ENCODE data around the gene GGT6. TPM values are rescaled to one million over a fixed set of nuclear protein-coding genes. Genes with fewer than 3 reads are reported as not detected.

The GGT6 gene
- not detected in 2 replicates for total RNA-seq

GRCh38 chr17:4560421-4560820 lies at the start of gene GGT6:
TSS of gene GGT6 (minus strand) at chr17:4560577. CDS start at chr17:4560521, 56 bp downstream.
- Histone ChIP-seq H4K20me1 (ENCODE audit: insufficient read depth, low read length) (no peaks in the 10 kb centered on the region), H3K4me3 (ENCODE audit: insufficient read depth, low read length) (no peak within 1 kb of the TSS), H3K27me3 (ENCODE audit: insufficient read depth, low read length) (no peaks in the 10 kb centered on the region), H3K36me3 (ENCODE audit: insufficient read depth, low read length) (no peaks in the 10 kb centered on the region), H3K27ac (ENCODE audit: low read depth, low read length) (no peak within 1 kb of the TSS), H2AFZ (ENCODE audit: low read length) (no peak within 1 kb of the TSS), H3K4me2 (ENCODE audit: insufficient read depth, low read length) (no peak within 1 kb of the TSS), H3K79me2 (ENCODE audit: insufficient read depth, low read length) (peaks cover 3% of the 10 kb centered on the region), H3K9me3 (ENCODE audit: low read depth, low read length) (no peaks in the 10 kb centered on the region), H3K4me1 (ENCODE audit: insufficient read depth, low read length) (peaks cover 12% of the 10 kb centered on the region)
- TF ChIP-seq, protein P1, sequence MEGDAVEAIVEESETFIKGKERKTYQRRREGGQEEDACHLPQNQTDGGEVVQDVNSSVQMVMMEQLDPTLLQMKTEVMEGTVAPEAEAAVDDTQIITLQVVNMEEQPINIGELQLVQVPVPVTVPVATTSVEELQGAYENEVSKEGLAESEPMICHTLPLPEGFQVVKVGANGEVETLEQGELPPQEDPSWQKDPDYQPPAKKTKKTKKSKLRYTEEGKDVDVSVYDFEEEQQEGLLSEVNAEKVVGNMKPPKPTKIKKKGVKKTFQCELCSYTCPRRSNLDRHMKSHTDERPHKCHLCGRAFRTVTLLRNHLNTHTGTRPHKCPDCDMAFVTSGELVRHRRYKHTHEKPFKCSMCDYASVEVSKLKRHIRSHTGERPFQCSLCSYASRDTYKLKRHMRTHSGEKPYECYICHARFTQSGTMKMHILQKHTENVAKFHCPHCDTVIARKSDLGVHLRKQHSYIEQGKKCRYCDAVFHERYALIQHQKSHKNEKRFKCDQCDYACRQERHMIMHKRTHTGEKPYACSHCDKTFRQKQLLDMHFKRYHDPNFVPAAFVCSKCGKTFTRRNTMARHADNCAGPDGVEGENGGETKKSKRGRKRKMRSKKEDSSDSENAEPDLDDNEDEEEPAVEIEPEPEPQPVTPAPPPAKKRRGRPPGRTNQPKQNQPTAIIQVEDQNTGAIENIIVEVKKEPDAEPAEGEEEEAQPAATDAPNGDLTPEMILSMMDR (IDR thresholded peaks at IDR 0.05; ENCODE audit: extremely low read depth, low read depth, low read length) = no peak
- peak; percentile 46 for DNase-seq (ENCODE audit: insufficient read length, low spot score, missing footprints)

DNA sequence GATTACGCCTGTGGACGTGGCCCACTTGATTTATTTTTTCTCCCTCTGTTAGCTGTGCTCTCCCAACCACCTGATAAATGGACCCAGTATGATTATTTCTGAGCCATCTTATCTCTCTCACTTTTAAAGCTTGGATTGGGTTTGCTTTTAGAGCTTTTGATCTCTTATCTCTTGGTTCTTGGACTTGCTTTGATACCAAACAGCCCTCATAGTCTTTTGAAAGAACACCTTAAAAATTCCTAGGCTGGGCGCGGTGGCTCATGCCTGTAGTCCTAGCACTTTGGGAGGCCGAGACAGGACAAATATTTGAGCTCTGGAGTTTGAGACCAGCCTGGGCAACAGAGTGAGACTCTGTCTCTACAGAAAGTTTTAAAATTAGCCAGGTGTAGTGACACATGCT lies 49.8 kb upstream of the GGT6 start:
- H3K4me3 ChIP-seq (ENCODE audit: insufficient read depth, low read length) = no peak overlapping the region
- TF ChIP-seq, protein P1 (IDR thresholded peaks at IDR 0.05; ENCODE audit: extremely low read depth, low read depth, low read length) = no peak
- H3K9me3 ChIP-seq (ENCODE audit: low read depth, low read length) = no peaks in the 10 kb centered on the region
- no peaks in the 10 kb centered on the region for H3K36me3 ChIP-seq (ENCODE audit: insufficient read depth, low read length)
- peak; percentile 59 for DNase-seq (ENCODE audit: insufficient read length, low spot score, missing footprints)
- peaks cover 23% of the 10 kb centered on the region for H3K27me3 ChIP-seq (ENCODE audit: insufficient read depth, low read length)
- H3K4me2 ChIP-seq (ENCODE audit: insufficient read depth, low read length) = no peak overlapping the region
- H4K20me1 ChIP-seq (ENCODE audit: insufficient read depth, low read length) = no peaks in the 10 kb centered on the region
- H3K79me2 ChIP-seq (ENCODE audit: insufficient read depth, low read length) = no peaks in the 10 kb centered on the region
- H3K4me1 ChIP-seq (ENCODE audit: insufficient read depth, low read length) = peaks cover 8% of the 10 kb centered on the region
- H3K27ac ChIP-seq (ENCODE audit: low read depth, low read length) = no peak overlapping the region
- no peak overlapping the region for H2AFZ ChIP-seq (ENCODE audit: low read length)

GRCh38 chr17:4609761-4610160 lies 49.4 kb upstream of the GGT6 start:
- H3K27me3 ChIP-seq (ENCODE audit: insufficient read depth, low read length) = peaks cover 23% of the 10 kb centered on the region
- no peak overlapping the region for H3K4me2 ChIP-seq (ENCODE audit: insufficient read depth, low read length)
- H3K4me1 ChIP-seq (ENCODE audit: insufficient read depth, low read length) = peaks cover 8% of the 10 kb centered on the region
- H3K79me2 ChIP-seq (ENCODE audit: insufficient read depth, low read length) = no peaks in the 10 kb centered on the region
- DNase-seq (ENCODE audit: insufficient read length, low spot score, missing footprints) = no peak
- no peak overlapping the region for H3K4me3 ChIP-seq (ENCODE audit: insufficient read depth, low read length)
- no peaks in the 10 kb centered on the region for H3K9me3 ChIP-seq (ENCODE audit: low read depth, low read length)
- no peak overlapping the region for H2AFZ ChIP-seq (ENCODE audit: low read length)
- no peak overlapping the region for H3K27ac ChIP-seq (ENCODE audit: low read depth, low read length)
- no peaks in the 10 kb centered on the region for H3K36me3 ChIP-seq (ENCODE audit: insufficient read depth, low read length)
- TF ChIP-seq, protein P1 (IDR thresholded peaks at IDR 0.05; ENCODE audit: extremely low read depth, low read depth, low read length) = no peak
- no peaks in the 10 kb centered on the region for H4K20me1 ChIP-seq (ENCODE audit: insufficient read depth, low read length)

DNA sequence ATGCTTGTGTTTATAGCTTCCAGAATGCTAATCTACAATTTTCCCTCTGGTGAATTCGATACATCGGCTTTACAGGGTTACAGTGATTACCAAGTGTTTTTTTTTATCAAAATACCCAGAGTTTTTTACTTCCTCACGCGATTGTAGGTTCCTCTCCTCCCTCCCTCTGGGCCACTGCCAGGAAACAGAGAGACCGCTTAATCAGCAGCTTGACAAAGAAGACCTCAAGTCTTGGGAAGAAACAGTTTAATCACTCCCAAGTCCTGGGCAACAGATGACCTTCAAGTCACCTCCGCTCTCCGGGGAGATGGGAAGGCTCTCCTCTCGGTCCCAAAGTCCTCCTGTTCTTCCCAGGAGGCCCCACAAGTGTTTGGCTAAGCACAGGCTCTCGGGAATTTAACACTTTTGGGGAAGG lies 47.4 kb upstream of the GGT6 start:
- Histone ChIP-seq H2AFZ (ENCODE audit: low read length) (peak overlapping the region; percentile 66), H3K4me2 (ENCODE audit: insufficient read depth, low read length) (peak overlapping the region; percentile 72), H3K4me3 (ENCODE audit: insufficient read depth, low read length) (peak overlapping the region; percentile 42), H3K27me3 (ENCODE audit: insufficient read depth, low read length) (peaks cover 20% of the 10 kb centered on the region), H4K20me1 (ENCODE audit: insufficient read depth, low read length) (no peaks in the 10 kb centered on the region), H3K36me3 (ENCODE audit: insufficient read depth, low read length) (no peaks in the 10 kb centered on the region), H3K79me2 (ENCODE audit: insufficient read depth, low read length) (no peaks in the 10 kb centered on the region), H3K27ac (ENCODE audit: low read depth, low read length) (no peak overlapping the region), H3K4me1 (ENCODE audit: insufficient read depth, low read length) (peaks cover 8% of the 10 kb centered on the region), H3K9me3 (ENCODE audit: low read depth, low read length) (no peaks in the 10 kb centered on the region)
- peak; percentile 92 for DNase-seq (ENCODE audit: insufficient read length, low spot score, missing footprints)
- TF ChIP-seq, protein P1 (IDR thresholded peaks at IDR 0.05; ENCODE audit: extremely low read depth, low read depth, low read length) = no peak

Data from osteoblast (primary cell).